Dermis microvascular lymphatic vessel endothelial cell (primary cell): ENCODE measurements around the gene NOL4L. TPM values are rescaled to one million over a fixed set of nuclear protein-coding genes. Genes with fewer than 3 reads are reported as not detected.

Experiments used
- DNase-seq, 2 donors: peaks; one replicate each; pipeline versions ENCODE4 v3.0.0 to v3.0.0-alpha.2; 2010; ENCODE audit warnings: low read depth in 2 of 2
- total RNA-seq: library from RNA; depleted of rRNA; stranded (reverse); fragments of >200 nt; gene quantifications from 2 replicates; pipeline ENCODE4 v1.2.1, GENCODE V29; 2014

NOL4L gene
- total RNA-seq, 1 donor from 2014 or later = 7.7 TPM

DNA sequence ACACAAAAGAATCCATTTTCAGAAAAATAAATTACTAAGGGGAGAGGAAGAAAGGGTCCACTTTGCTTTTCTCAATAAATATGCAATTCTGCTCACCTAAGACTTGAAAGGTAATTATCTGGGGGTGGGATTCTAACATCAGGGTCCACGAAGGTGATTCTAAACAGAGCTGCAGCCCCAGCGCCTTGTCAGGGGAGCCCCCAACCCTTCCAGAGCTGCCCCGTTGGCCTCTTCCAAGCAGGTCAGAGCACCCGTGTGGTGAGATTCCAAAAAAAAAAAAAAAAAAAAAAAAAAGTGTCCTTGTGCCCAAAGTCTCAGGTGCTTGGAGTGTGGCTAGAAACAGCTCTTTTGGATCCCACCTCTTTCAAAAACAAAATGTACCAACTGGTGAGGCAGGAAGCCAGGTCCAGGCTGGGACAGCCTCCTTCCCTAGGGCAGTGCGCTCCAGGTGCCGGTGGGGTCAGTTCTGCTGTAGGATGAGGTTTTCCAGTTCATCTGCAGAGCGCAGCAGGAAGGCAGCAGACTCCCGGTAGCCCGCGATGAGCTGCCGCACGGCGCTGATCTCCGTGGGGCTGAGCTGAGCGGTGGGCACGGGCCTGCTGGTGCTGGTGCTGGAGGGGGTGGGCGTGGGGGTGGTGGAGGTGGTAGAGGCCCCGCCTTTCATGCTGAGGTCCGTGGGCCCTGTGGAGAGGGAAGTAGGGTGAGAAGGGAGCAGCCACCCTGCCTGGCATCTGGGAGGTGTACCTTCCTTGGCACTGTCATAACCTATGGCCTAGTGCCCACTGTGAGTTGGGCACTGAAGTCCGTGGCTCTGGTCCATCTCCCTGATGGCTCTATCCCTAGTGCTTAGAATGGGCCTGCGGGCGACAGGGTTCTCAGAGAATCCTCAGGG, 137.8 kb downstream of the NOL4L start:
- DNase-seq = no peak

DNA sequence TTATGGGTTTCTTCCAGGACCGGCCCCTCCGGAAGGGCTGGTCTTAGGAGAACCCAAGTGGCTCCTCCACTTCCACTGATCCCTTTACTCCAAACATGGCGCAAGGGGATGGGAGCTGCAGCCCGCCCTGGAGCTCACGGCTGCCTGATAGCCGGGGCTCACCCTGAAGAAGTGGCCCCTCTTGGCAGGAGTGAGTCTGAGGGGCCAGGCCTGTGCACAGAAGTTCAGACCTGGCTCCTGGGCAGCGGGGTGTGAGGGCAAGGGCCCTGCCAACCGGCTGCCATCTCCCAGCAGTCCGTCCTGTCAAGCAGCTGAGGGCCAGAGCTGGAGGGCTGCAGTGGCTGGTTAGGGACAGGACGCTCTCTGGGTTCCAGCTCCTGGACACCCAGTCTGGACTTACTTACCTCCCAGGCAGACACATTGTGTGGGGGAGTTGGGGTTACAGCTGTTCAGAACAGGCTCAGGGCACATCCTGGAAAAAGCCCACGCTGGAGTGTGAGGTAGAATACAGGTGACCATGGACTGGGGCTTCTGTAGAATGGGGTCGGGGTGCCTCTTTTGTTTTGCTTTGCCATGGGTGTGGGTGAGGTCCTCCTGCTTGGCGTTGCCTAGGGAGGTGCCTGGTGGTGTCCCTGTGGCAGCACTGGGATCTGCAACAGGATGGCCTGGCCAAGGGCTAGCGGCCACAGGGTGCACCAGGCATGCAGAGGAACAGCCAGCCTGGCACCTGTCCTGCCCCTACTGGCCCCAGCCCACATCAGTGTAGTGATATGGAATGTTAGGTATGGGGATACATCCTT, 138.6 kb downstream of the NOL4L start:
- no peak for DNase-seq

DNA sequence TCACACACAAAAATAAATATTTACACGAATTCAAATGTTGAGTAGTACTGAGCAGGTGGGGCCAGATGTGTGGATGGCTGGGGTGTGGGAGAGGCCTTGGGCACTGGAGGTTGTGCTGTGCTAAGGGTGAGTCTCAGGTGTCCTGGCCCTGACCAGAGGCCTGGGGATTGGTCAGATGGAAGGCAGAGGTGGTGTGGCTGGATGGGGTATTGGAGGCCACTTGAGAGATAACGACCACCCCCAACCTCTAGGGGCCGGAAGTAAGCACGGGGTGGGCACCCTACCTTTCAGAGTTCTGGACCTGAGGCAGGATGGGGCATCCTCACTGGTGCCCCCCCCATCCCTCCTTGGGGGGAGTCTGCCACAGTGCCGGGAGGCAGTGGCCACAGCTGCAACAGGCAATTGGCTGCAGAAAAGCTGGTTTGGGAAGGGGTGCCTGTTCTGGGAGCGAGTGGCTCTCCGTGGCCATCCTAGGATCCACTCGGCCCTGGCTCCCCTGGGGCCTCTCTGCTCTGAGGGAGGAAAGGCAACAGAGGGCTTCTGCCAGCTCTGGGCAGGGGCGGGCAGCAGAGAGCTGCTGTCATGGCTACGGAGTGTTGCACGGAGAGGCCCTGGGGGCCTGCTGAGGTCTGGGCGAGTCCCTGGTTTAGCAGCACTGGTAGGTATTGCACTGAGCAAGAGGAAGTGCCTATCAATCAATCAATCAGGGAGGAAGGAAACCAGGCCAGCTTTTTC, 139.4 kb downstream of the NOL4L start:
- DNase-seq = peak in 1 of 2 donors; percentile 30

DNA sequence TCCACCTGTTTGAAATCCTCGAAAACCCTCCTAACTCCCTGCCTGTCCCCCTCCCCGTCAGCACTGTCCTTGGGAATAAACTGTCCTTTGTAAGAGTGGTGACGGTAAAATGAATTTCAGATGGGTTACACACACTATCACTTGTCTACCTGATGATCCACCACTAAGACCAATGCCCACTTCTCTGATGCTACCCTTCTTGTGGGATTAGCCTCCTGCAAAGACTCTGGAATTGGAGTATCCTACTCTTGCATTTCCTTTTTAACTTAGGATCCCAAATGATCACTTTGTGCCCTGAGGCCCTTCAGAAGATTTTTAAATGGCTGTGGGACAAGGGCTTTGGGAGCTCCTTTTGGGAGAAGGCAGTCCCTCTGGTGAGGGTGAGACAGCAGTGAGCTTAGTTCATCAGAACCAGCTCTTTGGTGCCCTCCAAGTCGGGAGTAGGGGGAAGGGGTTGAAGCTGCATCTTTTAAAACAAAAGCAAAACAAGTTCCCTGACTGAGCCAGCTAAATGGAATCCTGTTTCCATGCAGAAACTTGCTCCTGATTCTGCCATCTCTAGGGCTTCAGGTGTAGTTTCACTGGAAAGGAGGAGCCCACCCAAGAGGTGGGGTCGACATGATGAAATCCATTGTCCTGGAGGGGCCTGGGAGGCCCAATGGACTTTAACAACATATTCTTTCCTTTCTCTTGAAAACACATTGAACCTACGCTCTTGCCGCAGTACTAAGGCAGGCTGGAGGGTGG, 140.5 kb downstream of the NOL4L start:
- no peak for DNase-seq

DNA sequence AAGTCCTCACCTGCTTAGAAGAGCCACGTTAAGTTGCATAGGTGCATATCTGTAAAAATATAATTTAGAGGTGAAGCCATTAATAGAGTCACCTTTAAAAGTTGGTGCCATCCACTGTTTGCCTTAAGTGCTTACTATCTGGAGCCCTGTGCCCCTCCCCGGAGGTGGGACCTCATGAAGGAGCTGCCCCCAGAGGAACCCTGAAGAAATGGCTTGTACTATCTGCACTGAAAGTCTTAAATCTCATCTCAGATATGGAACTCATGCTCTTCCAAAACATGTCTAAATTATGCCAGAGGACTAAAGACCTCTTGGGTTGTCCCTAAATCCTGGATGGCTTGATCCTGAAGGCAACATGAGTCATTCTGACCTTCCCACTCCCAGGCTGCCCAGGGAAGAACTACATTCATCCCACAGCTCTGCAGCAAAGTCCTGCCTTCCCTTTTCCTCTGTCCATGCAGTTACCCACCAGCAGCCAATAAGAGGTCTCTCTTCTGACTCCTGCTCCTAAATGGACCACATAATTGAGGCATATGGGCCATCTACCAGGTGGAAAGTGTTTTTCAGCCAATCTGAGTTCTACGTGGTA, 141.7 kb downstream of the NOL4L start:
- no peak for DNase-seq

DNA sequence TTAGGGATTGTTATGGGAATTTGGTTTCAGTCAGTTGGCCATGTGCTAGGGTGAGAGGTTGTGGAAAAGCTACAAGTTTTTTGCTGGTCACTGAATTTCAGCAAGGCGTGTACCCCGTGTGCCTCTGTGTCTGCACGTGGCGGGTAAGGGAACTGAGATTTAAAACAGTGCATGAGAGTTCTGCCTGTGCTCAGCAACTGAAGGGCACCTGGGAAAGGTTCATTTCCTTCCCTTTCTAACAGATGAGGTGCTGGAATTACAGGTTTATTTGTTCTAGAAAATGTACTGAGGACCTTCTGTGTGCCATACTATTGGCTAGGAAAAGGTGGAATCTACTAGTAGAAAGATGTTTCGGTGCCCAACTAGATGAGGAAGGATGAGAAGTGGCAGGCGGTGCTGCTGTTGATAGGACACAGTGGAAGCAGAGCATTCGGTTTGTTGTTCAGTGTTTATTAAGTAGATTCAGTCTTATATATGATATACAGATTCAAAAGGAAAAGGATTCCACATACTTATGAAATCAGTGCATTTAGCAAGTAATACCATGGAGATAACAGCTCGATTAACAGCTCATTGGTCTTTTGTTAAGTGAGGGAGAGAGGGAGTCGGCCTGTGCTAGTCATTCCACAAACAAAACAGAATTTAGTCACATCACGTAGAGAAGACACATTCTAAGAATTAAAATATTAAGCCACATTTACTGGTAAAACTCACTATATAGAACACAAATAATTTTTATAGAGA, 142.3 kb downstream of the NOL4L start:
- no peak for DNase-seq

DNA sequence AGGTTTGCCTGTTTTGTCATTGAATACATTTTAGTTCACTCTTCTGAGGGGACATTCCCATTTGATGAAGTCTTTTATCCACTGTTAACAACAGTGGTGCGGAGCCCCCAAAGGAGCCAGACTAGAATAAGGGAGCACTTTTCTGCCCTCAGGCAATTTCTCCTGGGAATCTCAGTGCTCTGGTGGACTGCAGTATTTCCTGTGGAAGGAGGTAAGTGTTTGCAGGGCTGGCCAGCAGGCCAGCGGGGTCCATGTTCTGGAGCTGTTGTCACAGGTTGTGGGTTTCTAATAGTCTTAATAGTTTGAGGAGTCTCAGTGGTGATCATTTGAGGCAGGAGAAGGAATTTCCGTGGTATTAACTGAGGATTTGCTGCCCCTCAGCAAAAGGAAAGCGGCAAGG, 143.5 kb downstream of the NOL4L start:
- DNase-seq = no peak

DNA sequence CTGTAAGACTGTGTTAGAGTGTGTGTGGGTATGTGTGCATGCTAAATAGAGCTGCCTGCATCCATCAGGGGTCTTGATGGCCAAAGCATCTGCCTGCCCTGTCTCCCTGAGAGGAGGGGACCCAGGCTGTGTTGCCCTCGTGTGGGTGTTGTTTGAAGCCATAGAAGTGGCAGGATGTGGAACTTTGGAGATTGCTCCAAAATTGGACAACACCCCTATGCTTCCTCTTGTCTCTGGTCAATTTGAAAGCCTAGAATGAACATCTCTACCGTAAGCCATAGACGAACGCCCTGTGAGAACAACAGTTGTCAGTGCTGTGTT, 144.4 kb downstream of the NOL4L start:
- DNase-seq = no peak

DNA sequence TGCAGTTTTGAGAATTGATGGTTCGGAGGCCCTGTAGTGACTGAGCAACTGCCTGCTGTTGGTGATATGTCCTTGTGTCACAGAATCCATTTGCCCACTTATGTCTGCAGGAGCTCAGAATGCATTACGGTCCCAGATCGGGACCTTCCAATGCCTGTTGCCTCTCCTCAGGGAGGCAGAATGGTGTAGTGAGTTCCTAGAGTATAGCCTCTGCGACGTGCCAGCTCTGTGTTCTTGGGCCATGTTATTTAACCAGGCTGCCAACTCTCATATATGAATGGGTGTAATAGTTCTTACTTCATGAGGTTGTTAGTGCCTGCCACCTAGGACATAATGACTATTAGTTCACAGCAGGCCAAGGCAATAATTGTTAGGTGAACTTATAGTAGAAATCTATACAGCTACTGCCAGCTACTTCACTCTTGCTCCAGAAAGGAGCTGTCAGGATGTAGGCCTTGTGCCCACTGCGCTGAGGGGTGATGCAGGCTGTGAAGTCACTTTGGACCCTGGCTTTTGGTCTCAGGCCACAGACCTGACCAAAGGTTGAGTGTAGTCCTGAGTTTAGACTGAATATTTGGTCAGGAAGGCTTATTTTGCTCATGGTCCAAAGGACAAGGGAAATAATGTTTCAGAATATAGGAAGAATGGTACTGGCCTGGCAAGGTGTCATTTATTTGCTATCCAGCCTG, 144.9 kb downstream of the NOL4L start:
- no peak for DNase-seq

DNA sequence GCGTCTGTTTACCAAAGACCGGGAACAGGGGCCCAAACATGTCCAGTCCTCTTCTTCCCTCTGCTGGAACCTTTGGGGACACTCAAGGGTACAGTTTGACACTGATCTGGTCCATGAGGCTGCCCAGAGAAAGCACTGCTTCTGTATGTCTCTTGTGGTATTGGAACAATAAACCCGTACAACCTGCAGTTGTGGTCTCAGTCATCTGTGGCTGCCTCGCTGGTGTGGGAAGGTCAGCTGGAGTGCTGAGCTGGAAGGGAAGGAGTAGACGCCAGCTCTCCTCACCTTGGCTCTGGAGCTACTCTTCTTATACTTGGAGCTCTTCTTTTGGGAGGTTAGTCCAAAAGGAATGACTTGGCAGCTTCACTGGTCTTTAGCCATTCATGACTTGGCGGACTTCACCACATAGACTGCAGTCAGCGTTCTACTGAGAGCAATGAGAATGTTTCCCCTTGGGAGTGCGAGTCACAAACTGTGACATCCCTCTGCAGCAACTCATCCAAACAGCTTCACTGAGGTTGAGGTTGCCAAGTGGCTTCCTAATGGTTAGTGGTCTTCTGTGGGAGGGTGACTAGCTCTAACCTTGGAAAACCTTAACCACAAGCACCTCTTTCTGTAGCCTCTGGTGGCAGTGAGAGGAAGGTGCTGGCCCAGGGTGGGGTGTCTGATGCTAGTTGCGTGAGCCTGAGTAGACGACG, 145.9 kb downstream of the NOL4L start:
- DNase-seq = no peak

DNA sequence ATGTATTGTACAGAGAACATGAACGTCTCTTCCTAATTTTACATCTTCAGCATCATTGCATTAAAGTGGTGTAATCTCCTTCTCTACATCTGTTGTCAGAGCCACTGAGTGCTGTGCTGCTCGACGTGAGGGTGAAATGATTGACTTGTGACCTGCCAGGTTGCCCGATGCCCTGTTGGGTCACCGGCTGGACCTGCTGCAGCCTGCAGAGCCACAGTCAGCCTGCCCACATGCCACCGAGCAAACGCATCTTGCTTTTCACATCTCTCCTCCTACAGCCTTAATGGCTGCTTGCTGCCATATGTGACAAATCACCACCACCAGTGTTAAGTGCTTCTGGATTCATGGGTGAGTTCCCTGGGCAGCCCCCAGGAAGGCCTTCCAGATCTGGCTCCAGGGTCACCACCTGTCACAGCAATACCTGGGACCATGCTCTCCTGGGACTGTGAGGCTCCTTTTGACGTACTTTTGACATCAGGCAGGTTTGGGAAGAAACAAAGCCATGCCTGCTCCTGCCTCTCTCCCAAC, 146.7 kb downstream of the NOL4L start:
- no peak for DNase-seq

DNA sequence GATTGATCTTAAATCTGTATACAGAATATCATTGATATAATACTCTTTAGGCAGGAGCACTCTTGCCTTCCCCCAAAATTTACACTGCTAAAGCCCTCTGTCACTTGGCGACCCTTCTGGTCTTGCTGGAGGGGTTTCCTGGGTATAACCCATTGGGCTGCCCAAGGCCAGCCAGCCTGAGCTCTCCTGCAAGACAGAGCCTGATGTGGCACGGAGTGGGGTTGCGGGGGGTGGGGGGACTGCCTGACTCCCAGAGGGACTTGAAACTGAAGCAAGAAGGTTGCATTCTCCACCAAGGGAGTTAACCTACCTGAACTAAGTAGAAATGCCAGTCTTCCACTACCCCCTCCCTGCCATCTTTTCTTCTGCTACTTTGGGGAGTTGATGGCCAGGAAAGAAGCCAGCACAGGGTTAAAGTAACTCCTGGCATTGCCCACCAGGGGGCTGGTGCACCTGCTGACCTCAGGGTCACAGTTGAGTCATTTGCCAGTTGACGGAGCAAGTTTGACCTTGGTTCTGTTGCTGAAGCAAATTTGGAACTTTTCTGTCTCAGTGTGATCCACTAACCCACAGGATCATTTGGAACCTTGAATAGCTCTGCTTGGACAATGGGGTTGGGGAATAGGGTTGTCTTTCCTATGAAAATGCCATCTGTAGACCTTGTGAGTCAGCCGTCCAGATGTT, 147.6 kb downstream of the NOL4L start:
- no peak for DNase-seq

DNA sequence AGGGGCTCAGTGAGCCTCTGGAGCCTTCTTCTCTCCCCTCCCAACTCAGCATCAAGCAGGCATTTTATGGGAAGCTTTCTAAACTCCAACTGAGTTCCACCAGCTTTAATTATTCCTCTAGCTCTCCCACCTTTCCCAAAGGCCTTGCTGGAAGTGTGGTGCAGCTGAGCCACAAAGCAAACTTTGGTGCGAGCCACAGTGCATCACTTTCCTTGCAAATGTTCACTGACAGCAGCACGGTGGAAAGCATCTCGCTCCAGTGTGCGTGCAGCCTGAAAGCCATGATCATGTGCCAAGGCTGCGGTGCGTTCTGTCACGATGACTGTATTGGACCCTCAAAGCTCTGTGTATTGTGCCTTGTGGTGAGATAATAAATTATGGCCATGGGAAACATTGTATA, 148.2 kb downstream of the NOL4L start:
- no peak for DNase-seq

DNA sequence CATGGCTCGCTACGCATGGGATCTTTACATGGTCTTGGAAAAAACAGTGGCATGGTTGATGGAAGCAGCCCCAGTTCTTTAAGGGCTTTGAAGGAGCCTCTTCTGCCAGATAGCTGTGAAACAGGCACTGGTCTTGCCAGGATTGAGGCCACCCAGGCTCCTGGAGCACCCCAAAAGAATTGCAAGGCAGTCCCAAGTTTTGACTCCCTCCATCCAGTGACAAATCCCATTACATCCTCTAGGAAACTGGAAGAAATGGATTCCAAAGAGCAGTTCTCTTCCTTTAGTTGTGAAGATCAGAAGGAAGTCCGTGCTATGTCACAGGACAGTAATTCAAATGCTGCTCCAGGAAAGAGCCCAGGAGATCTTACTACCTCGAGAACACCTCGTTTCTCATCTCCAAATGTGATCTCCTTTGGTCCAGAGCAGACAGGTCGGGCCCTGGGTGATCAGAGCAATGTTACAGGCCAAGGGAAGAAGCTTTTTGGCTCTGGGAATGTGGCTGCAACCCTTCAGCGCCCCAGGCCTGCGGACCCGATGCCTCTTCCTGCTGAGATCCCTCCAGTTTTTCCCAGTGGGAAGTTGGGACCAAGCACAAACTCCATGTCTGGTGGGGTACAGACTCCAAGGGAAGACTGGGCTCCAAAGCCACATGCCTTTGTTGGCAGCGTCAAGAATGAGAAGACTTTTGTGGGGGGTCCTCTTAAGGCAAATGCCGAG, 148.8 kb downstream of the NOL4L start:
- no peak for DNase-seq

DNA sequence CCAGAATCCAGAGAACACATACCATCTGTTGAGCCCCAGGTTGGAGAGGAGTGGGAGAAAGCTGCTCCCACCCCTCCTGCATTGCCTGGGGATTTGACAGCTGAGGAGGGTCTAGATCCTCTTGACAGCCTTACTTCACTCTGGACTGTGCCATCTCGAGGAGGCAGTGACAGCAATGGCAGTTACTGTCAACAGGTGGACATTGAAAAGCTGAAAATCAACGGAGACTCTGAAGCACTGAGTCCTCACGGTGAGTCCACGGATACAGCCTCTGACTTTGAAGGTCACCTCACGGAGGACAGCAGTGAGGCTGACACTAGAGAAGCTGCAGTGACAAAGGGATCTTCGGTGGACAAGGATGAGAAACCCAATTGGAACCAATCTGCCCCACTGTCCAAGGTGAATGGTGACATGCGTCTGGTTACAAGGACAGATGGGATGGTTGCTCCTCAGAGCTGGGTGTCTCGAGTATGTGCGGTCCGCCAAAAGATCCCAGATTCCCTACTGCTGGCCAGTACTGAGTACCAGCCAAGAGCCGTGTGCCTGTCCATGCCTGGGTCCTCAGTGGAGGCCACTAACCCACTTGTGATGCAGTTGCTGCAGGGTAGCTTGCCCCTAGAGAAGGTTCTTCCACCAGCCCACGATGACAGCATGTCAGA, 149.6 kb downstream of the NOL4L start:
- DNase-seq = no peak

DNA sequence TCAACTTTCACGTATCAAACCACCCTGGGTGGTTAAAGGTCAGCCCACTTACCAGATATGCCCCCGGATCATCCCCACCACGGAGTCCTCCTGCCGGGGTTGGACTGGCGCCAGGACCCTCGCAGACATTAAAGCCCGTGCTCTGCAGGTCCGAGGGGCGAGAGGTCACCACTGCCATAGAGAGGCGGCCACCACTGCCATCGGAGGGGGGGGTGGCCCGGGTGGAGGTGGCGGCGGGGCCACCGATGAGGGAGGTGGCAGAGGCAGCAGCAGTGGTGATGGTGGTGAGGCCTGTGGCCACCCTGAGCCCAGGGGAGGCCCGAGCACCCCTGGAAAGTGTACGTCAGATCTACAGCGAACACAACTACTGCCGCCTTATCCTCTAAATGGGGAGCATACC, 150.7 kb downstream of the NOL4L start:
- no peak for DNase-seq
